ENCODE measurements around the gene TULP1.

The TULP1 gene

GRCh38 chr6:35486005-35486925, 26.4 kb downstream of the TULP1 start:
- TF ChIP-seq CTCF (conservative IDR thresholded peaks at IDR 0.05; ENCODE audit: control insufficient read depth, insufficient read depth, low read depth, low read length), result no peak
- no peak overlapping the region for H3K4me3 ChIP-seq (ENCODE audit: control insufficient read depth, low read depth, low read length)
- no peak for DNase-seq (ENCODE audit: low read depth)

GRCh38 chr6:35485402-35485877, 27.3 kb downstream of the TULP1 start:
- no peak for DNase-seq (ENCODE audit: low read depth)
- TF ChIP-seq CTCF (conservative IDR thresholded peaks at IDR 0.05; ENCODE audit: control insufficient read depth, insufficient read depth, low read depth, low read length), result no peak
- H3K4me3 ChIP-seq (ENCODE audit: control insufficient read depth, low read depth, low read length), result no peak overlapping the region

- no peak overlapping the region for H3K4me3 ChIP-seq (ENCODE audit: control insufficient read depth, low read depth, low read length)
- DNase-seq (ENCODE audit: low read depth), result peak; percentile 51
- TF ChIP-seq CTCF (conservative IDR thresholded peaks at IDR 0.05; ENCODE audit: control insufficient read depth, insufficient read depth, low read depth, low read length), result no peak
These were observed 27.7 kb downstream of the TULP1 start for GRCh38 chr6:35484921-35485392.

- no peak overlapping the region for H3K4me3 ChIP-seq (ENCODE audit: control insufficient read depth, low read depth, low read length)
- DNase-seq (ENCODE audit: low read depth), result no peak
- TF ChIP-seq CTCF (conservative IDR thresholded peaks at IDR 0.05; ENCODE audit: control insufficient read depth, insufficient read depth, low read depth, low read length), result no peak
These were observed 28.6 kb downstream of the TULP1 start for GRCh38 chr6:35483893-35484645.

GRCh38 chr6:35483490-35483889, 29.2 kb downstream of the TULP1 start:
- no peak for TF ChIP-seq CTCF (conservative IDR thresholded peaks at IDR 0.05; ENCODE audit: control insufficient read depth, insufficient read depth, low read depth, low read length)
- DNase-seq (ENCODE audit: low read depth), result no peak

GRCh38 chr6:35483062-35483461, 29.6 kb downstream of the TULP1 start:
- no peak for TF ChIP-seq CTCF (conservative IDR thresholded peaks at IDR 0.05; ENCODE audit: control insufficient read depth, insufficient read depth, low read depth, low read length)
- no peak overlapping the region for H3K4me3 ChIP-seq (ENCODE audit: control insufficient read depth, low read depth, low read length)
- no peak for DNase-seq (ENCODE audit: low read depth)

More at GRCh38 chr6:35483490-35483889, 29.2 kb downstream of the TULP1 start:
- H3K4me3 ChIP-seq (ENCODE audit: control insufficient read depth, low read depth, low read length), result no peak overlapping the region

Measured in fibroblast of mammary gland (primary cell).